B cell (primary cell): ENCODE data around the gene TCAP. TPM values are rescaled to one million over a fixed set of nuclear protein-coding genes. Genes with fewer than 3 reads are reported as not detected.

Experiments used
- ATAC-seq: fragments of 200-7000 bp; cut with Tn5 transposase; one replicate; pipeline ENCODE4 v1.10.0; 2021; ENCODE audit warnings: low read depth, mild to moderate bottlenecking, moderate number of reproducible peaks, moderate library complexity
- CTCF ChIA-PET: fragments of 350-600 bp; sonication (Branson Sonifier 250); formaldehyde crosslinking; loops from one replicate; lab custom pipeline; 2021; ENCODE audit warnings: antibody characterized with exemption, inconsistent platforms; lab: Charles Lee
- POLR2A ChIA-PET: fragments of 350-600 bp; sonication (Branson Sonifier 250); formaldehyde crosslinking; loops from one replicate; lab custom pipeline; 2021; ENCODE audit warnings: antibody characterized with exemption; lab: Charles Lee
- DNase-seq: peaks from one replicate; pipeline ENCODE4 v3.0.0; 2013
- H2AFZ ChIP-seq: 2 replicates; pipeline ENCODE4 v1.6.1; 2012; ENCODE audit warnings: mild to moderate bottlenecking, low read depth, low read length; ENCODE audit not compliant: insufficient read depth, poor library complexity, severe bottlenecking
- H3K27ac ChIP-seq, 2 donors: 1 replicate in 1 of 2; 2 replicates in 1 of 2; pipeline ENCODE4 v1.5.1; 2012 to 2013; ENCODE audit warnings: low read length in 2 of 2, mild to moderate bottlenecking in 2 of 2, moderate library complexity in 1 of 2
- H3K27me3 ChIP-seq, 4 experiments: fragments of 200-600 bp in 1 of 4; sonication (generic) in 1 of 4; replicated peaks in 1 of 4; 1 replicate in 2 of 4; 2 replicates in 2 of 4; pipeline versions ENCODE4 v1.6.1 to v1.7.0; 2013 to 2016; ENCODE audit warnings: low read length in 3 of 4, mild to moderate bottlenecking in 2 of 4, mixed read lengths in 1 of 4, moderate library complexity in 1 of 4; ENCODE audit not compliant: insufficient read depth in 4 of 4, control insufficient read depth in 3 of 4; ENCODE audit errors: control extremely low read depth in 1 of 4
- H3K36me3 ChIP-seq, 2 experiments: replicated peaks in 1 of 2; 1 replicate in 1 of 2; 2 replicates in 1 of 2; pipeline versions ENCODE4 v1.6.1 to v1.7.1; 2013; ENCODE audit warnings: low read length in 1 of 2; ENCODE audit not compliant: insufficient read depth in 2 of 2, control insufficient read depth in 1 of 2; ENCODE audit errors: control extremely low read depth in 1 of 2, extremely low read depth in 1 of 2
- H3K4me1 ChIP-seq, 2 donors: fragments of 200-600 bp in 1 of 2; sonication (generic) in 1 of 2; 1 replicate in 1 of 2; 2 replicates in 1 of 2; pipeline versions ENCODE4 v1.5.1 to v1.6.1; 2013 to 2017; ENCODE audit warnings: low read length in 2 of 2; ENCODE audit not compliant: control insufficient read depth in 2 of 2, insufficient read depth in 2 of 2
- H3K4me2 ChIP-seq: replicated peaks from 2 replicates; pipeline ENCODE3; 2012; ENCODE audit warnings: mild to moderate bottlenecking, low read depth, low read length; ENCODE audit not compliant: poor library complexity, severe bottlenecking
- H3K4me3 ChIP-seq, 5 experiments: fragments of 200-600 bp in 1 of 5; sonication (generic) in 1 of 5; 1 replicate in 3 of 5; 2 replicates in 2 of 5; pipeline versions ENCODE4 v1.5.1 to v1.7.0; 2011 to 2016; ENCODE audit warnings: low read length in 4 of 5, mild to moderate bottlenecking in 4 of 5, low read depth in 2 of 5, control low read depth in 1 of 5, moderate library complexity in 1 of 5; ENCODE audit not compliant: insufficient read depth in 1 of 5; ENCODE audit errors: control extremely low read depth in 1 of 5, extremely low read depth in 1 of 5
- H3K79me2 ChIP-seq: fragments of 200-600 bp; sonication (generic); one replicate; pipeline ENCODE4 v1.6.0; 2016; ENCODE audit warnings: low read length; ENCODE audit not compliant: control insufficient read depth, insufficient read depth
- H3K9ac ChIP-seq: fragments of 200-600 bp; sonication (generic); 2 replicates; pipeline ENCODE4 v1.6.1; 2017; ENCODE audit warnings: mild to moderate bottlenecking, low read length, moderate library complexity
- H3K9me3 ChIP-seq, 3 donors: one replicate each; pipeline versions ENCODE4 v1.6.1 to v1.7.1; 2013; ENCODE audit warnings: low read length in 2 of 3; ENCODE audit not compliant: control insufficient read depth in 2 of 3, insufficient read depth in 1 of 3; ENCODE audit errors: control extremely low read depth in 1 of 3
- H4K20me1 ChIP-seq: 2 replicates; pipeline ENCODE4 v1.6.0; 2012; ENCODE audit warnings: mild to moderate bottlenecking, low read length; ENCODE audit not compliant: insufficient read depth, control insufficient read depth, poor library complexity, severe bottlenecking
- H3K27ac Mint-ChIP-seq: one replicate; pipeline ENCODE4 v1.8.0; 2021; ENCODE audit warnings: mixed read lengths
- H3K27me3 Mint-ChIP-seq: one replicate; pipeline ENCODE4 v1.8.0; 2021; ENCODE audit warnings: mixed read lengths
- H3K4me1 Mint-ChIP-seq: one replicate; pipeline ENCODE4 v1.8.0; 2021; ENCODE audit warnings: mixed read lengths
- H3K4me3 Mint-ChIP-seq: one replicate; pipeline ENCODE4 v1.8.0; 2021; ENCODE audit warnings: mixed read lengths
- H3K9me3 Mint-ChIP-seq: one replicate; pipeline ENCODE4 v1.8.0; 2022; ENCODE audit warnings: mixed read lengths; ENCODE audit not compliant: insufficient read depth
- EZH2 ChIP-seq: IDR thresholded peaks from 2 replicates; pipeline ENCODE4 v1.6.1; 2012; ENCODE audit warnings: borderline replicate concordance, low read depth, mild to moderate bottlenecking, moderate library complexity, low read length; ENCODE audit not compliant: insufficient read depth, poor library complexity, severe bottlenecking
- WGBS: methylation state at CpG from one replicate; pipeline ENCODE4 v1.1.5; 2013; ENCODE audit warnings: missing lambda C conversion rate; ENCODE audit not compliant: insufficient coverage; 5-methylcytosine and 5-hydroxymethylcytosine counted together
- intact Hi-C: fragments of 100-400 bp; cut with micrococcal nuclease; formaldehyde crosslinking; loops from one replicate; pipeline ENCODE4 v1.10.0; 2022
- polyA plus RNA-seq: library from polyadenylated mRNA; depleted of rRNA; stranded (reverse); fragments of >200 nt; gene quantifications from 2 replicates; pipeline ENCODE4 v1.2.3, GENCODE V29; 2012
- total RNA-seq, 2 donors: library from RNA; stranded (reverse); fragments of 120-200 nt in 1 of 2; gene quantifications; 1 replicate in 1 of 2; 2 replicates in 1 of 2; pipeline versions ENCODE4 v1.2.3 to v1.2.4, GENCODE V29; 2013 to 2022
- TF ChIP-seq, protein P1 (sequence below): fragments of 200-600 bp; IDR thresholded peaks from one replicate; pipeline ENCODE4 v1.8.0; 2022; ENCODE audit warnings: antibody characterized with exemption, mild to moderate bottlenecking

The TCAP gene
- total and polyA plus RNA-seq, 2 donors (not counting 1 experiment from before 2014, with no cell fraction given): 3.8 to 5.1 TPM

DNA sequence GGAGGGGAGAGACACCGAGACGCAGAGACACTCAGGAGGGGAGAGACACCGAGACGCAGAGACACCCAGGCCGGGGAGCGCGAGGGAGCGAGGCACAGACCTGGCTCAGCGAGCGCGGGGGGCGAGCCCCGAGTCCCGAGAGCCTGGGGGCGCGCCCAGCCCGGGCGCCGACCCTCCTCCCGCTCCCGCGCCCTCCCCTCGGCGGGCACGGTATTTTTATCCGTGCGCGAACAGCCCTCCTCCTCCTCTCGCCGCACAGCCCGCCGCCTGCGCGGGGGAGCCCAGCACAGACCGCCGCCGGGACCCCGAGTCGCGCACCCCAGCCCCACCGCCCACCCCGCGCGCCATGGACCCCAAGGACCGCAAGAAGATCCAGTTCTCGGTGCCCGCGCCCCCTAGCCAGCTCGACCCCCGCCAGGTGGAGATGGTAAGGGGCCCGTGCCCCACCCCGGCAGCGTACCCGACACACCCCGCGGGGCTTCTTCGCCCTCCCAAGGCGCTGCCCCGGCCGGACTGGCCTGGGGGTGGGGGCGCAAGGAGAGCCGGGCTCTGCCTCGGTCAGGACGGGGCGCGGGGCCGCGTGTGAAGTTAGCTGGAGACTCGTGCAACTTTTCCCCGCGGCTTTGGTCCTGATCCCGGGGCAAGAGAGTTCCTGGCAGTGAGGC is 38.0 kb upstream of the TCAP start:
- POLR2A ChIA-PET: interaction anchor here (1.0 to 1.8 kb wide), 2 partner anchors 61 to 128 kb away, joined by 3 to 4 read pairs; partner anchors contain the start of gene PGAP3
- H3K9me3 ChIP-seq: no peaks in the 10 kb centered on the region
- intact Hi-C loops: no loop called here
- Mint-ChIP-seq H3K4me3 (peak overlapping the region; percentile 68), H3K27ac (no peak overlapping the region), H3K9me3 (no peaks in the 10 kb centered on the region), H3K27me3 (peaks cover 30% of the 10 kb centered on the region), H3K4me1 (peaks cover 35% of the 10 kb centered on the region)
- H2AFZ ChIP-seq: peak overlapping the region; percentile 65
- WGBS: 12% methylated on average over 72 of the region's 72 CpGs
- peak; percentile 51 for DNase-seq
- peak; percentile 87 for TF ChIP-seq EZH2
- TF ChIP-seq, protein P1, sequence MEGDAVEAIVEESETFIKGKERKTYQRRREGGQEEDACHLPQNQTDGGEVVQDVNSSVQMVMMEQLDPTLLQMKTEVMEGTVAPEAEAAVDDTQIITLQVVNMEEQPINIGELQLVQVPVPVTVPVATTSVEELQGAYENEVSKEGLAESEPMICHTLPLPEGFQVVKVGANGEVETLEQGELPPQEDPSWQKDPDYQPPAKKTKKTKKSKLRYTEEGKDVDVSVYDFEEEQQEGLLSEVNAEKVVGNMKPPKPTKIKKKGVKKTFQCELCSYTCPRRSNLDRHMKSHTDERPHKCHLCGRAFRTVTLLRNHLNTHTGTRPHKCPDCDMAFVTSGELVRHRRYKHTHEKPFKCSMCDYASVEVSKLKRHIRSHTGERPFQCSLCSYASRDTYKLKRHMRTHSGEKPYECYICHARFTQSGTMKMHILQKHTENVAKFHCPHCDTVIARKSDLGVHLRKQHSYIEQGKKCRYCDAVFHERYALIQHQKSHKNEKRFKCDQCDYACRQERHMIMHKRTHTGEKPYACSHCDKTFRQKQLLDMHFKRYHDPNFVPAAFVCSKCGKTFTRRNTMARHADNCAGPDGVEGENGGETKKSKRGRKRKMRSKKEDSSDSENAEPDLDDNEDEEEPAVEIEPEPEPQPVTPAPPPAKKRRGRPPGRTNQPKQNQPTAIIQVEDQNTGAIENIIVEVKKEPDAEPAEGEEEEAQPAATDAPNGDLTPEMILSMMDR: no peak
- no peak overlapping the region for H3K27ac ChIP-seq
- peak overlapping the region; percentile 41 for H3K9ac ChIP-seq
- H3K79me2 ChIP-seq: peaks cover 7% of the 10 kb centered on the region
- H3K4me1 ChIP-seq: peaks cover 28 to 31% of the 10 kb centered on the region in 2 donors
- H3K4me3 ChIP-seq: peak overlapping the region in 4 of 5 experiments; percentile 28 to 37 (median 34)
- CTCF ChIA-PET: interaction anchor here (0.6 to 1.9 kb wide), 3 partner anchors 12 to 662 kb away, joined by 3 to 12 read pairs (median 4); no protein-coding TSS in a partner anchor
- peaks cover 0 to 61% (median 17%) of the 10 kb centered on the region in 4 experiments for H3K27me3 ChIP-seq
- H3K36me3 ChIP-seq: no peaks in the 10 kb centered on the region
- no peaks in the 10 kb centered on the region for H4K20me1 ChIP-seq
- ATAC-seq: no peak
- peak overlapping the region; percentile 86 for H3K4me2 ChIP-seq
